Mesenteric fat pad (tissue), 1 donor: ENCODE results near the gene FAM3A. TPM values are rescaled to one million over a fixed set of nuclear protein-coding genes. Genes with fewer than 3 reads are reported as not detected.

Source experiments
- DNase-seq: peaks from one replicate; pipeline ENCODE4 v3.0.0-alpha.2; 2020; ENCODE audit warnings: low spot score
- total RNA-seq: library from RNA; stranded (reverse); fragmentation: NEBNext Ultra II Directional; extraction: Animal tissue kit (Norgen Biotek cat#: 25700); gene quantifications from one replicate; pipeline ENCODE4 v1.2.1, GENCODE V29; 2021
- donor health status: DM: yes; HTN: yes; CAD: no.

Gene FAM3A
- total RNA-seq, 1 donor from 2014 or later: 36.5 TPM

GRCh38 chrX:154535892-154536291, 19.9 kb upstream of the FAM3A start:
- DNase-seq: no peak

DNA sequence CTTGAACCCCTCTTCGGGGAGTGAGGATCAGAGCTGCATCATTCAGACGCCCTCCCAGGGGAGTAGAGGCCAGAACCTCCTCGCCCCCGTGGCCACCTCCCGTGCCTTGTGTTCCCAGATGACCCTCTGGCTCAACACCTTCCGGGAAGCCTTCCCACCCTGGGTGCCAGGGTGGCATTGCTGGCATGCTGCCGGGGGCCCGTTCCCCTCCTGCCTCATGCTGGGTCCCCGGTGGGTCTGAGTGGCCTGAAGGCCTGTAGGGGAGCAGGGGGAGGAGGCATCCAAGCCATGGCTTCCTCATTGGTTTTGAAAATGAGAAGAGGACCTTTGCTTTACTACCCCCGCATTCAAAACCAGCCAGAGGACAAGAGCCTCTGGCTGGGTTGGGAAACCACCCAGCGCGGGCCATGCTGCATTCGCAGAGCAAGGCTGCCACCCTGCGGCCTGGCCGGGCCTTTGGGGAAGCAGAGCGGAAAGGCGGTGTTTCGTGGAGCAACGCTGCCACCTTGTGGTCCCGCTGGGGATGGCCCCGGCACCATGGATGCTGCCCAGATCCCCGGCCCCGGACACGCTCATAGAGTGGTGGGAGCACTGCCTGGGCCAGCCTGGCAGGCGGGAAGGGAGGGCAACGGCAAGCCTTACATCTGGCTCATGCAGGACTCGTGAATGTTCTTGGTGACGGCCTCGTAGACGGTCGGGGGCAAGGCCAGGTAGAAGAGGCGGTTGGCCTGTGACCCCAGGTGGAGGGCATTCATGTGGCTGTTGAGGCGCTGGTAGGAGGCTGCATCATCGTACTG, 18.7 kb upstream of the FAM3A start:
- peak; percentile 97 for DNase-seq

DNA sequence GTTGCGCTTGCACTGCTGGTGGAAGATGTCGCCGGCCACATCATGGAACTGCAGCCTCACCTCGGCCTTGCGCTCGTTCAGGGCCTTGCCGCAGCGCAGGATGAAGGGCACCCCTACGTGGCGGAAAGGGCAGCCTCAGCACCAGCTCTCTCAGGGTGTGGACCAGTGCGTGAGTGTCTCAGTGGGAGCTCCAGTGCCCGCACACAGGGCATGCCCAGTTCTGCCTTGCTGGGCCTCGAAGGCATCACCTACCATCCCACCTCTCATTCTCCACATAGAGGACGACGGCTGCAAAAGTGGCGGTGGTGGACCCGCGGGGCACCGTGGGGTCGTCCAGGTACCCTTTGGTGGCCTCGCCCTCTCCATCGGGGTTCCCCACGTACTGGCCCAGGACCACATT, 16.7 kb upstream of the FAM3A start:
- no peak for DNase-seq

GRCh38 chrX:154531626-154532025, 15.6 kb upstream of the FAM3A start:
- DNase-seq: no peak

- DNase-seq: no peak
These were observed 14.3 kb upstream of the FAM3A start for GRCh38 chrX:154530286-154530685.

GRCh38 chrX:154529206-154529612, 13.2 kb upstream of the FAM3A start:
- no peak for DNase-seq

- DNase-seq: no peak
These were observed 11.1 kb upstream of the FAM3A start for GRCh38 chrX:154526901-154527675.

- DNase-seq: no peak
These were observed 9.8 kb upstream of the FAM3A start for GRCh38 chrX:154525606-154526490.

- DNase-seq: no peak
These were observed 3.4 kb upstream of the FAM3A start for GRCh38 chrX:154519389-154519788.

DNA sequence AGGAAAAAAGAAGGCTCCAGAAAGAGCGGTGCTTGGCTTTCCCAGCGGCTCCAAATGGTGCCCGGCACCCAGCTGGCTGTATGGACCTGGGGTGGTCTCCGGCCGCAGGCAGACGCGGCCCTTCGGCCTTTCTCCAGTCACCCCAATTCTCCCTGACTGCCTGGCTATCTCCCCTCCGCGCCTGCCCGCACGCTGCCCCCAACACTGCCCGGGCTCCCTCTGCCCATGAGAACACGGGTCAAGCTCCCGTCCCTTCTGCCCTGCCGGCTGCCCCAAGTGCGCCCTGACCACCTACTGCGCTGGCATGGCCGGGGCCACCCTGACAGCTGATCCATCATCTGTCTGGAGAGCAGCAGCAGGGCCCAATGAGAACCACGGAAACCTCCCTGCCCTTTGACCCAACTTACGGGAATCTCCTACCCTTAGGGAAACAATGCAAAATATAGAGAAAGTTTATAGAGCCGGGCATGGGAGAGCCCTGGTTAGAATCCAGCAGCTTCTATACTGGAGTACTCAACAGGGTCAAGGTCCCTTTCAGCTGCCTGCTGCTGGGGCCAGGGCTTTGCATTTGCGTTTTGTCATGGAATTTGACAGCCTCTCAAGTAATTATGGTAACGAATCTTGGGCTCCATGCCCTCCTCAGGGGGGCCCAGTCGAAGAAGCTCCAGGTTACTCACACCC, 1.2 kb upstream of the FAM3A start:
- DNase-seq: no peak

DNA sequence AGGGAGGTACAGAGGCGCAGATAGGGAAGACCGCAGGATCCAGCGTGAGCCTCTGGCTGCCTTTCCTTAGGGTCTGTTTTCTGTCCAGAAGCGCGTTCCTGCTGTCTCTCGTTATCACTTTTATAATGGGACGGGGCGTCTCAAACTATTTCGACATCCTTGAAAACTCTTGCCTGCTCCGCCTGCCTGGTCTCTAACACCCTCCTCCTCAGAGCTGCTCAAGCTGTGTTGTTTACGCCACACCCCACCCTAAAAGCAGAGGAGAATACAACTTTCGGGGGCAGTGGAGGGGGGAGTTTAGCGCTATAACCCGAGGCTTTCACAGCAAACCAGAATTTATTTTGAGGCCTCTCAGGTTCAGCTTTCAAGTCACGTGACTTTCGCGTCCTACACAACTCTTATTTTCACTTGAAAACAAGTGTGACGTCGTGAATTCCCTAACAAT, 646 bp upstream of the FAM3A start:
- DNase-seq: no peak

GRCh38 chrX:154515090-154515965, 704 bp downstream of the FAM3A start:
- DNase-seq: no peak

DNA sequence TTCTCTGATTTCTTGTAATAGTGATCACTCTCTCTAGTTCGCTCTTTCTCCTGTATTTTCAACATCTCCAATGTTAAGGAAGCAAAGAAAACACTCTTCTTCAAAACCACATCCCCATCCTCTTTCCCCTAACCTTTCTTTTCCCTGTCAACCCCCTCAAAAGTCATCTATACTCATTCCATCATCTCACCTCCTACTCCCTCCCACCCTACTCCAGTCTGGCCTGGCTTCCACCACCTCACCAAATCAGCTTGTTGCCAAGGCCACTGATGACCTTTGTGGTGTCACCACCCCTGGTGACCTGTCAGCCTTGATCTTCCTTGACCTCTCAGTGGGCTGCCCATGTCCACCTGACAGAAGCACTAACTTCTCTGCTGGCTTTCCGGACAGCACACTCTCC, 2.3 kb downstream of the FAM3A start:
- DNase-seq: no peak

DNA sequence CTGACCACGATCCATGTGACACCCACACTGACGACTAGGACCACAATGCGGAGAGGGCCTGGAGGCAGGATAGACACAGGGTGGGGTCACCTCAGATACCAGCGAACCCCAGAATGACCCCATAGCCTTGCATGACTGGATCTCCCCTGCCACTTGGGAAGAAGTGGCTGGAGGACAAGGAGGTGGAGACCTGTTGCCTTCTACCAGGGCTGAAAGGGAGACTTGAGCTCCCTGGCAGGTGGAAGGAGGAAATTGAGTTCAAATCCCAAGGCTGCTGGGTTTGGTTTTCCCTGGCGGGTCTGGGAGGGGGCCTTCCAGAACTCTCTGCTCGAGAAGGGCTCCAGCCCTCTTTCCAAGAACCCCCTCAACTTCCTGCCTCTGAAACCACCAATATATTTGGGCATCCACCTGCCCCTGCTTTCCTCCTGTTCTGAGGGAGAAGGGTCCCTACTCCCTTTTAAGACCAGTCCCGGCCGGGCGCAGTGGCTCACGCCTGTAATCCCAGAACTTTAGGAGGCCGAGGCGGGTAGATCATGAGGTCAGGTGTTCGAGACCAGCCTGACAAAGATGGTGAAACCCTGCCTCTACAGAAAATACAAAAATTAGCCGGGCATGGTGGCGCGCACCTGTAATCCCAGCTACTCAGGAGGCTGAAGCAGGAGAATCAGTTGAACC, 3.0 kb downstream of the FAM3A start:
- DNase-seq: no peak

- DNase-seq: no peak
These were observed 4.3 kb downstream of the FAM3A start for GRCh38 chrX:154511761-154512160.

DNA sequence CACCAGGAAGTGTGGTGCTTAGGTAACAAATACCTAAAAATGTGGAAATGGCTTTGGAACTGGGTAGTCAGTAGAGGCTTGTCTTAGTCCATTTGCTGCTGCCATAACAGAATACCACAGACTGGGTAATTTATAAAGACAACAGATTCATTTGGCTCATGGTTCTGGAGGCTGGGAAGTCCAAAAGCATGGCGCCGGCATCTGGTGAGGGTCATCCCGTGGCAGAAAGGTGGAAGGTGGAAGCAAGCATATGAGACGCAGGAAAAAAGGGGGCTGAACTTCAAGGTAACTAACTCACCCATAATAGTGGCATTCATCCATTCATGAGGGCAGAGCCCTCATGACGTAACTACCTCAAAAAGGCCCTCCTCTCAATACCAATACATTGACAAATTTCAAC, 6.6 kb downstream of the FAM3A start:
- no peak for DNase-seq

- no peak for DNase-seq
These were observed 7.7 kb downstream of the FAM3A start for GRCh38 chrX:154508384-154508745.

- no peak for DNase-seq
These were observed 8.2 kb downstream of the FAM3A start for GRCh38 chrX:154507673-154508383.
